ENCODE data around the gene CAVIN4.

Gene CAVIN4

DNA sequence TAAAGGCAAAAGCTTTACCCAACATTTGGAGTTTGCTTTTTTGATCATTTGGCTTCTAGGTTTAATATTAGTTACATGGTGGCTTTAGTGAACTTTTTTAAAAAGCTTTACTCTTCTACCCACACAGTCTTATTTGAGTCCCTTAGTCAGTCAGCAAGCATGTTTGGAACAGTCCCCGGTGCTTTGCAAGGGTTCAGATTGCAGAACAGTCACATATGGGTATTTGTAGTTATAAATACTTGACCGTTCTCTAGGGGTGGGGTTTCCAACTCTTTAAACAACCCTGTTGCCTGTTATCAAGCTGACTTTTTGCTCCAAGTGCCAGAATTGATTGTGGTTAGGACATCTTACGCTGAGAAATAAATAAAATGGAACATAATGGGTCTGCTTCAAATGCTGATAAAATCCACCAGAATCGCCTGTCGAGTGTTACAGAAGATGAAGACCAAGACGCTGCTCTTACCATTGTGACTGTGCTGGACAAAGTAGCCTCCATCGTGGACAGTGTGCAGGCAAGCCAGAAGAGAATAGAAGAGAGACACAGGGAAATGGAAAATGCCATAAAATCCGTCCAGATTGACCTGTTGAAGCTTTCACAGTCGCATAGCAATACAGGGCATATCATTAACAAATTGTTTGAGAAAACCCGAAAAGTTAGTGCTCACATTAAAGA lies at the start of gene CAVIN4:
Gene CAVIN4, plus strand, starts transcription at position 304 of the 673 bp plus-strand sequence. Its CDS starts 65 bp downstream, at position 369.
- Mint-ChIP-seq H3K27ac (peak within 1 kb of the TSS; percentile 31), H3K27me3 (ENCODE audit: low read depth, poor library complexity) (no peaks in the 10 kb centered on the region), H3K4me3 (no peak within 1 kb of the TSS), H3K36me3 (ENCODE audit: low read depth) (peaks cover 49% of the 10 kb centered on the region), H3K4me1 (no peaks in the 10 kb centered on the region), H3K9me3 (no peaks in the 10 kb centered on the region)
- no peak for TF ChIP-seq CTCF (IDR thresholded peaks at IDR 0.05)
- no peak for DNase-seq

DNA sequence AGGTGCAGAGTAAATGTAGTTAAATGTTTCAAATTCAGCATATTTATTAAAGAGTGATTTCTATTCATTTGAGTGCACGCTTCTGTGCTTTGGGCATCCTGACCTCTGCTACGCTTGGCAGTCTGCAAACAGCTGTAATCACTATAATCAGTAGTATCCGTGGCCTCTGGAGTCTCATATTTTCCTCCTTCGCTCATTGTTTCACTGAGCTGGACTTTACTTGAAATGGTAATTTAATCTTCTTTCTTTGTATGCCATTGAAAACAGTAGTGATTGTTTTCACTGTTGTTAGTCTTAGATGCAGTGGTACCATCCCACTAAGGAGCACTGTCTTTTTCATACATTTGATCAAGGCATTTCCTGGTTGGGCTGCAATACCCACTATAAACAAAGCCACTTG lies 43.5 kb upstream of the CAVIN4 start:
- DNase-seq = no peak
- H3K36me3 Mint-ChIP-seq (ENCODE audit: low read depth) = peaks cover 79% of the 10 kb centered on the region
- no peak for TF ChIP-seq CTCF (IDR thresholded peaks at IDR 0.05)
- H3K27me3 Mint-ChIP-seq (ENCODE audit: low read depth, poor library complexity) = no peaks in the 10 kb centered on the region
- peak overlapping the region; percentile 59 for H3K27ac Mint-ChIP-seq
- H3K4me1 Mint-ChIP-seq = no peaks in the 10 kb centered on the region
- H3K9me3 Mint-ChIP-seq = peaks cover 43% of the 10 kb centered on the region
- no peak overlapping the region for H3K4me3 Mint-ChIP-seq

GRCh38 chr9:100540327-100540726 lies 37.6 kb upstream of the CAVIN4 start:
- DNase-seq = no peak
- Mint-ChIP-seq H3K9me3 (peaks cover 69% of the 10 kb centered on the region), H3K4me3 (no peak overlapping the region), H3K36me3 (ENCODE audit: low read depth) (peaks cover 99% of the 10 kb centered on the region), H3K27ac (no peak overlapping the region), H3K27me3 (ENCODE audit: low read depth, poor library complexity) (peaks cover 3% of the 10 kb centered on the region), H3K4me1 (no peaks in the 10 kb centered on the region)
- TF ChIP-seq CTCF (IDR thresholded peaks at IDR 0.05) = no peak

DNA sequence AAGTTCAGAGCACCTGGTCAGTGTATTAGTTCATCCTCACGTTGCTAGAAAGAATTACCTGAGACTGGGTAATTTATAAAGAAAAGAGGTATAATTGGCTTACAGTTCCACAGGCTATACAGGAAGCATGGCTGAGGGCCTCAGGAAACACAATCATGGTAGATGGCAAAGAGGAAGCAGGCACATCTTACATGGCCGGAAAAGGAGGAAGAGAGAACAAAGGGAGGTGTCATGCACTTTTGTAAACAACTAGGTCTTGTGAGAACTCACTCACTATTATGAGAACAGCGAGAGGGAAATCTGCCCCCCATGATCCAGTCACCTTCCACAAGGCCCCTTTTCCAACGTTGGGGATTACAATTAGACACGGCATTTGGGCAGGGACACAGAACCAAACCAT lies 28.8 kb upstream of the CAVIN4 start:
- Mint-ChIP-seq H3K27me3 (ENCODE audit: low read depth, poor library complexity) (peaks cover 7% of the 10 kb centered on the region), H3K36me3 (ENCODE audit: low read depth) (peaks cover 68% of the 10 kb centered on the region), H3K9me3 (peaks cover 27% of the 10 kb centered on the region), H3K4me1 (no peaks in the 10 kb centered on the region), H3K4me3 (no peak overlapping the region), H3K27ac (no peak overlapping the region)
- DNase-seq = no peak
- TF ChIP-seq CTCF (IDR thresholded peaks at IDR 0.05) = no peak

DNA sequence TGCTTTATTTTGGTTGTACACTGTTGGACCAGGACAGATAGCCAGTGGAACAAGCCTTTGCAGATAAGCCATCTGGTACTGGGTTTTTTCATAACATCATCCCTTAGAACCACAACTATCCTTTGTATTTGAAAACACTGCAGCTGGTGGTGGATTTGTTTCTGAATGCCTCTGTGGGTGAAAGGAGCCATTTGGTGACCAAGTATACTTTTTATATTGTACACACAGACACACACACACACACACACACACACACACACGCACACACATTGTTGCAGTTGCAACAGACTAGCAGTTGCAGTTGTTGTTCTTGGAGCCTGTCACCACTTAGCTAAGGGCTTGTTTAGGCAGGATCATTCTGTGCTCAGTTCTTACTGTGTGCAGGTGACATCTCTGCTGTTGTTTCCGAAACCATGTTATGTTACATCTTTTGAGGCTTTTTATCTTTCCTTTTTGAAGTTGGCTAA lies 22.9 kb upstream of the CAVIN4 start:
- no peak for DNase-seq
- Mint-ChIP-seq H3K36me3 (ENCODE audit: low read depth) (peaks cover 41% of the 10 kb centered on the region), H3K27ac (no peak overlapping the region), H3K27me3 (ENCODE audit: low read depth, poor library complexity) (no peaks in the 10 kb centered on the region), H3K4me3 (no peak overlapping the region), H3K4me1 (no peaks in the 10 kb centered on the region), H3K9me3 (no peaks in the 10 kb centered on the region)
- no peak for TF ChIP-seq CTCF (IDR thresholded peaks at IDR 0.05)

- no peaks in the 10 kb centered on the region for H3K9me3 Mint-ChIP-seq
- no peak overlapping the region for H3K4me3 Mint-ChIP-seq
- DNase-seq = no peak
- no peak for TF ChIP-seq CTCF (IDR thresholded peaks at IDR 0.05)
- H3K27ac Mint-ChIP-seq = no peak overlapping the region
- H3K36me3 Mint-ChIP-seq (ENCODE audit: low read depth) = peaks cover 36% of the 10 kb centered on the region
- no peaks in the 10 kb centered on the region for H3K4me1 Mint-ChIP-seq
- no peaks in the 10 kb centered on the region for H3K27me3 Mint-ChIP-seq (ENCODE audit: low read depth, poor library complexity)
Observed at GRCh38 chr9:100555471-100555870, 22.4 kb upstream of the CAVIN4 start.
